DMS153 (cell line): ENCODE results near the gene PDCD1LG2.
"Not testable (repeated sequence)": the region's sequence is repeated elsewhere in the genome, so short reads cannot be mapped to it uniquely, and the experiment has no call there.

Source experiments
- DNase-seq: peaks from one replicate; lab custom pipeline; 2025; lab: John Stamatoyannopoulos, UW

PDCD1LG2 gene

GRCh38 chr9:5493679-5494511, 16.4 kb upstream of the PDCD1LG2 start:
- no peak for DNase-seq

- DNase-seq: not testable (repeated sequence)
Observed at GRCh38 chr9:5494765-5495164, 15.6 kb upstream of the PDCD1LG2 start.

GRCh38 chr9:5499157-5499556, 11.2 kb upstream of the PDCD1LG2 start:
- no peak for DNase-seq

- peak; percentile 59 for DNase-seq
Observed at GRCh38 chr9:5499889-5500398, 10.4 kb upstream of the PDCD1LG2 start.

GRCh38 chr9:5500441-5501235, 9.7 kb upstream of the PDCD1LG2 start:
- no peak for DNase-seq

- no peak for DNase-seq
Observed at GRCh38 chr9:5502553-5502952, 7.8 kb upstream of the PDCD1LG2 start.

GRCh38 chr9:5509573-5509972, 758 bp upstream of the PDCD1LG2 start:
- DNase-seq: no peak

- DNase-seq: no peak
Observed at GRCh38 chr9:5510989-5511388, 658 bp downstream of the PDCD1LG2 start.

- DNase-seq: no peak
Observed at GRCh38 chr9:5511476-5511875, 1.1 kb downstream of the PDCD1LG2 start.

- DNase-seq: no peak
Observed at GRCh38 chr9:5511935-5512580, 1.7 kb downstream of the PDCD1LG2 start.

GRCh38 chr9:5512658-5513452, 2.5 kb downstream of the PDCD1LG2 start:
- DNase-seq: no peak

GRCh38 chr9:5513966-5514616, 3.8 kb downstream of the PDCD1LG2 start:
- no peak for DNase-seq

GRCh38 chr9:5514617-5515260, 4.4 kb downstream of the PDCD1LG2 start:
- DNase-seq: no peak

GRCh38 chr9:5515261-5515650, 4.9 kb downstream of the PDCD1LG2 start:
- no peak for DNase-seq

- DNase-seq: no peak
Observed at GRCh38 chr9:5516453-5517220, 6.3 kb downstream of the PDCD1LG2 start.

GRCh38 chr9:5518171-5518936, 8.0 kb downstream of the PDCD1LG2 start:
- no peak for DNase-seq

GRCh38 chr9:5518937-5519319, 8.6 kb downstream of the PDCD1LG2 start:
- no peak for DNase-seq

- no peak for DNase-seq
Observed at GRCh38 chr9:5524090-5524489, 13.8 kb downstream of the PDCD1LG2 start.

GRCh38 chr9:5529683-5530221, 19.4 kb downstream of the PDCD1LG2 start:
- DNase-seq: no peak
